ENCODE data around the gene FBLN1. TPM values are rescaled to one million over a fixed set of nuclear protein-coding genes. Genes with fewer than 3 reads are reported as not detected.

The FBLN1 gene
- total and polyA plus RNA-seq, 2 of the 8 experiments (the other 6 are each of a cell fraction or from before 2014, with no cell fraction given), result 159 to 168 TPM

DNA sequence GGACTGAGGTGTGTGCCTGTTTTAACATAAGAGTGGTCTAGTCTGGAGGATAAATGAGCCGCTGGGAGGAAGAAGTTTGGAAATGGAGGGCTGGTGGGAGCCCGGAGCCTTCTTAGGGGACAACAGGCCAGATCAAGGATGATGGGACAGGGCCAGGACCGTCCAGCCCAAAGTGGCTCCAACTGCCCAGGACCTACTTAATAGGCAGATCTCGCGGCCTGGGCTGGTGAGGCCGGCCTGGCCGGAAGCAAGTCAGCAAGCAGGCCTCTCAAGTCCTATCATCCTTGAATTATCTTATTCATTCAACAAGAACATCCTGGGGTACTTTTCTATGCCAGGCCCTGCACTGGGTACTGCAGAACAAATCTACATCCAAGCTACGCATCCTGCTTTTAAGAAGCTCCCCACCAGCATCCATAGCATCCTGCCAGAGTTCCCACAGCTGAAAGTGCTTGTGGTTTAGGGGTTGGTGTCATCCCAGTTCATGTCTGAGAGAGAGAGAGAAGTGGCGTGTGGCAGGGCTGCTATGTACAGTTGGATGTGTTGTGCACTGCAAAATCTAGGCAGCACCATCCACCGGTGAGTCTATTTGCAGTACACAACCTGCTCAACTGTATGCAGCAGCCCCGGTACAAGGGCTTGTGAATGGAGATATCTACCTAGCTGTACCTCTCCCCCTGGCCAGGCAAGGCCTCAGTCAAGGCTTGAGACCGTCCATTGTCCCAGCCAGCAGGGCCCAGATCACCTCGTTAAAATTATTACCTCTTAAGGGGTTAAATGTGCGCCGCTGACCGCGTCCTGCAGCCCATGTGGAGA, 82.1 kb downstream of the FBLN1 start:
- H4K91ac ChIP-seq (replicated peaks; ENCODE audit: insufficient read length, low read length), result no peak overlapping the region
- H2AK5ac ChIP-seq (ENCODE audit: low read depth, low read length), result no peak overlapping the region
- H3K9ac ChIP-seq (replicated peaks in 1 of 4; ENCODE audit: extremely low read depth in 1 of 4, low read depth in 3 of 4, low read length in 3 of 4), result no peak overlapping the region
- H3K23me2 ChIP-seq (ENCODE audit: low read depth, low read length), result no peaks in the 10 kb centered on the region
- no peak overlapping the region for H3K4ac ChIP-seq (replicated peaks; ENCODE audit: insufficient read length, low read depth, low read length)
- WGBS, 2 experiments (ENCODE audit: extremely low coverage in 1 of 2, insufficient coverage in 1 of 2, insufficient read length in 1 of 2, insufficient replicate concordance in 2 of 2, low coverage in 1 of 2, low lambda C conversion rate in 2 of 2, missing lambda C conversion rate in 1 of 2), result 85% methylated on average over 17 of the region's 17 CpGs; no CpG with 5 or more reads in 1 of the 2 experiments
- no peak for DNase-seq (ENCODE audit: low read depth in 1 of 2, low spot score in 2 of 2)
- H3K4me1 ChIP-seq (replicated peaks in 1 of 4; ENCODE audit: control insufficient read depth in 3 of 4, insufficient read depth in 4 of 4, low read length in 3 of 4), result peaks cover 0 to 7% (median 0%) of the 10 kb centered on the region in 4 experiments; a peak in 5 of 7 replicates
- H4K20me1 ChIP-seq (replicated peaks in 1 of 2; ENCODE audit: control insufficient read depth in 1 of 2, insufficient read depth in 2 of 2, low read length in 2 of 2), result peaks cover 0 to 3% of the 10 kb centered on the region in 2 experiments
- H3K79me1 ChIP-seq (ENCODE audit: low read depth, low read length), result no peaks in the 10 kb centered on the region
- H4K8ac ChIP-seq (ENCODE audit: extremely low read depth, insufficient read depth, low read length), result no peak overlapping the region
- no peak overlapping the region for H3K4me2 ChIP-seq (ENCODE audit: insufficient read depth in 1 of 2, low read depth in 2 of 2, low read length in 2 of 2)
- H3K79me2 ChIP-seq (ENCODE audit: control insufficient read depth in 1 of 2, insufficient read depth in 2 of 2, low read length in 2 of 2), result no peaks in the 10 kb centered on the region
- no peak overlapping the region for H3K14ac ChIP-seq (ENCODE audit: insufficient read length)
- H2BK20ac ChIP-seq (ENCODE audit: low read length), result no peak overlapping the region
- ChIA-PET POLR2A (ENCODE audit: partially characterized antibody) (no interaction called here), CTCF (ENCODE audit: partially characterized antibody) (interaction anchor here (1.2 to 2.0 kb wide), 4 partner anchors 12 to 36 kb away, joined by 3 to 5 read pairs (median 4); no protein-coding TSS in a partner anchor)
- no peak overlapping the region for H3K27ac ChIP-seq (ENCODE audit: low read depth, low read length)
- no peak overlapping the region for H2AFZ ChIP-seq (ENCODE audit: low read length)
- no peak overlapping the region for H3K56ac ChIP-seq (replicated peaks; ENCODE audit: insufficient read length, low read depth, low read length)
- no peak overlapping the region for H2BK15ac ChIP-seq (ENCODE audit: low read length)
- no peaks in the 10 kb centered on the region for H3K36me3 ChIP-seq (ENCODE audit: control insufficient read depth in 2 of 4, insufficient read depth in 4 of 4, low read length in 3 of 4)
- H3K18ac ChIP-seq (ENCODE audit: extremely low read depth, low read length), result no peak overlapping the region
- H3K9me3 ChIP-seq (ENCODE audit: insufficient read depth in 2 of 2, low read depth in 1 of 2, low read length in 1 of 2), result no peaks in the 10 kb centered on the region
- H4K5ac ChIP-seq (ENCODE audit: insufficient read length, low read depth, low read length), result no peak overlapping the region
- no peak overlapping the region for H2BK12ac ChIP-seq (ENCODE audit: low read depth, low read length)
- H3K4me3 ChIP-seq (ENCODE audit: extremely low read depth in 1 of 4, insufficient read depth in 2 of 4, low read depth in 3 of 4, low read length in 4 of 4), result no peak overlapping the region
- no peak overlapping the region for H2BK5ac ChIP-seq (ENCODE audit: low read depth, low read length)
- no peak overlapping the region for H2BK120ac ChIP-seq (replicated peaks; ENCODE audit: low read depth, low read length)
- FAIRE-seq, result no peak
- H3K23ac ChIP-seq (ENCODE audit: insufficient read length), result no peak overlapping the region
- H3K27me3 ChIP-seq (replicated peaks in 1 of 4; ENCODE audit: control insufficient read depth in 3 of 4, extremely low read depth in 1 of 4, insufficient read depth in 3 of 4, low read length in 3 of 4), result no peaks in the 10 kb centered on the region; a peak in 1 of 7 replicates
- TF ChIP-seq SAP30 (IDR thresholded peaks at IDR 0.05; ENCODE audit: insufficient read depth, insufficient replicate concordance, low read length) (no peak), RBBP5 (IDR thresholded peaks at IDR 0.05; ENCODE audit: borderline replicate concordance, low read depth, low read length) (no peak), EP300 (IDR thresholded peaks at IDR 0.05; ENCODE audit: borderline replicate concordance in 1 of 2, low read depth in 2 of 2, low read length in 2 of 2) (no peak), TEAD4 (IDR thresholded peaks at IDR 0.05; ENCODE audit: low read depth, low read length) (no peak), TCF12 (IDR thresholded peaks at IDR 0.05; ENCODE audit: low read depth, low read length) (no peak)

Measured in H1 (cell line).